ENCODE measurements around the gene RMND1. TPM values are rescaled to one million over a fixed set of nuclear protein-coding genes. Genes with fewer than 3 reads are reported as not detected.
A peak's percentile ranks its signal among the peaks of the same experiment; 100 is the strongest.
"Not testable (repeated sequence)": the region's sequence is repeated elsewhere in the genome, so short reads cannot be mapped to it uniquely, and the experiment has no call there.

RMND1 gene
- total RNA-seq, 2 donors from 2014 or later = 19.2 to 27.3 TPM

DNA sequence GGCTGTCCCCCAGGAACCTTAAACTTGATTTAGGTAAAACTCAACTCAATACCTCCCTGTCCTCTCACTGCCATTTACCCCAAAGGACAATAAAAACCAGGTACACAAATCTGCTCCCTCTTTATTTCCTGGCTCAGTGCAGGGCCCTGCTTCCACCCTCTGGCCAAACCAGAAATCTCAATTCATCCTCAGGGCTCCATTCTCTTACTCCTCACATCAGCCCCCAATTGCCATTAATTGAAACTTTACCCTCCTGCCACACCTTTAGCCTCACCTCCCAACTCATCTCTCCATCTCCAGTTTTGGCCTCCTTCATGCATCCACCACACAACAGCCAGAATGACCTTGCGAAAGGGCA lies 71.1 kb downstream of the RMND1 start:
- H3K36me3 Mint-ChIP-seq = peaks cover 7% of the 10 kb centered on the region
- peaks cover 55 to 63% of the 10 kb centered on the region in 2 donors for H3K4me1 Mint-ChIP-seq (ENCODE audit: low read depth in 2 of 2)
- DNase-seq (ENCODE audit: low spot score) (no peak), ATAC-seq (no peak)
- peak overlapping the region; percentile 90 for H3K4me3 Mint-ChIP-seq
- H3K27me3 Mint-ChIP-seq = no peaks in the 10 kb centered on the region
- H3K27ac Mint-ChIP-seq = peak overlapping the region; percentile 97 to 98
- H3K9me3 Mint-ChIP-seq = no peaks in the 10 kb centered on the region

DNA sequence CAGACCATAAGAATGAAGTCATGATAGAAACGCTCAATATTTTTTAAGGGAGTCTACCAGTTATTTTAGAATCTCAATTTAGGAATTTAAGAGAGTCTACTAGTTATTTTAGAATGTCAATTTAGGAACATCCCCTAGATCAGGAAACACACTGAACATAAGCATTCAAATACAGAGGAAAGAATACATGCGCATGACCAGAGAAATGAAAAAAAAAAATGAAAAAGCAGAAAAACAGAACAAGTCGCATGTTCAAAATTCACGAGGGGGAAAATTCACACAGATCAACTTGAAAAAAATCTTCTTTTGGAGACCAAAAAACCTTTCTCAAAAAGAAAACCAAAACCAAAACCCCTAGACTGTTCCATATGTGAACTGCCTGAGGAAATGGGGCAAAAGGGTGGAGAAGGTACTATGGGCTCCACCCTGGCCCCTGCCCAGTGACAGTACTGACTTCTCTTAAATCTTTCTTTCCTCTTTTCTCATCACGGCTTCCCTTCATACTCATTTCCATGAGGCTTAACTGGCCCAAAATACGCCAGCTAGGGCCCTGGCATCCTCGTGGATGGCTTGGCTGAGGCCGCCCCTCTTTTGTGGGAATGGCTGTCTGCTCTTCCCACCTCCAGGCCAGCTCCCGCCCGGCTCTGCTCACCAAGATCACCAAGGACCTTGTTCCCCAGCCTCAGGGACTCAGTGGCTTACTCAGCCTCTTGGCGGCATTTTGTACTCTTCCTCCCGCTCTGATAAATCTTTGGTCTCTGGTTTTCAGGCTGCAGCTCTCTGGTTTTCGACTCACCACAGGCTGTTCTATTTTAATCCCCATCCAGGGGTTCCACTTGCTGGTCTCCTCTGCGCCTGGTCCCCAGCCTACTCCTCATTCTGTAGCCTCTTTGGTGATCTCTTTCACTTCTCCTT lies 71.7 kb downstream of the RMND1 start:
- peak overlapping the region; percentile 97 to 98 for H3K27ac Mint-ChIP-seq
- H3K4me1 Mint-ChIP-seq (ENCODE audit: low read depth in 2 of 2) = peaks cover 54 to 64% of the 10 kb centered on the region in 2 donors
- ATAC-seq (peak; percentile 86 to 88), DNase-seq (ENCODE audit: low spot score) (no peak)
- H3K4me3 Mint-ChIP-seq = peak overlapping the region; percentile 90
- no peaks in the 10 kb centered on the region for H3K27me3 Mint-ChIP-seq
- no peaks in the 10 kb centered on the region for H3K9me3 Mint-ChIP-seq
- H3K36me3 Mint-ChIP-seq = peaks cover 7% of the 10 kb centered on the region

- Mint-ChIP-seq H3K9me3 (no peaks in the 10 kb centered on the region), H3K4me1 (ENCODE audit: low read depth in 2 of 2) (peaks cover 69 to 79% of the 10 kb centered on the region in 2 donors), H3K27me3 (no peaks in the 10 kb centered on the region), H3K27ac (peak overlapping the region; percentile 82 to 91), H3K36me3 (peaks cover 7% of the 10 kb centered on the region), H3K4me3 (no peak overlapping the region)
- no peak for DNase-seq (ENCODE audit: low spot score)
- ATAC-seq = no peak
These were observed 74.8 kb downstream of the RMND1 start for GRCh38 chr6:151377095-151377494.

- peaks cover 14% of the 10 kb centered on the region for H3K36me3 Mint-ChIP-seq
- ATAC-seq (no peak), DNase-seq (ENCODE audit: low spot score) (no peak)
These were observed 75.5 kb downstream of the RMND1 start for GRCh38 chr6:151376440-151376839.

DNA sequence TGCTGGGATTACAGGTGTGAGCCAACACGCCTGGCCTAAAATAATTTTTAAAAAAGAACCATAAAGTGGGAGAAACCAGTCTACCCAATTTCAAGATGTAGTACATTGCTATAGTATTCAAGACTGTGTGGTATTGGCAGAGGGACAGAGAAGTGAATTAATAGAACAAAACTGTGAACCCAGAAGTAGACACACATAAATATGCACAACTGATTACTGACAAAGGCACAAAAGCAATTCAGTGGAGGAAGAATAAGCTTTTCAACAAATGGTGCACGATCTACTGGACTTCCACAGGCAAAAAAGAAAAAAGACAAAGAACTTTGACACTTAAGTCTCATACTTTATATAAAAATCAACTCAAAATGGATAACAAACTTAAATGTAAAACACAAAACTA lies 76.1 kb downstream of the RMND1 start:
- Mint-ChIP-seq H3K4me3 (peak overlapping the region; percentile 8), H3K4me1 (ENCODE audit: low read depth in 2 of 2) (peaks cover 75 to 81% of the 10 kb centered on the region in 2 donors), H3K27ac (peak overlapping the region; percentile 82 to 91), H3K9me3 (no peaks in the 10 kb centered on the region), H3K27me3 (no peaks in the 10 kb centered on the region), H3K36me3 (peaks cover 18% of the 10 kb centered on the region)
- no peak for DNase-seq (ENCODE audit: low spot score)
- ATAC-seq = no peak

More at GRCh38 chr6:151376440-151376839, 75.5 kb downstream of the RMND1 start:
- Mint-ChIP-seq H3K9me3 (no peaks in the 10 kb centered on the region), H3K4me1 (ENCODE audit: low read depth in 2 of 2) (peaks cover 73 to 81% of the 10 kb centered on the region in 2 donors), H3K4me3 (peak overlapping the region; percentile 47), H3K27ac (peak overlapping the region; percentile 82 to 91), H3K27me3 (no peaks in the 10 kb centered on the region)

DNA sequence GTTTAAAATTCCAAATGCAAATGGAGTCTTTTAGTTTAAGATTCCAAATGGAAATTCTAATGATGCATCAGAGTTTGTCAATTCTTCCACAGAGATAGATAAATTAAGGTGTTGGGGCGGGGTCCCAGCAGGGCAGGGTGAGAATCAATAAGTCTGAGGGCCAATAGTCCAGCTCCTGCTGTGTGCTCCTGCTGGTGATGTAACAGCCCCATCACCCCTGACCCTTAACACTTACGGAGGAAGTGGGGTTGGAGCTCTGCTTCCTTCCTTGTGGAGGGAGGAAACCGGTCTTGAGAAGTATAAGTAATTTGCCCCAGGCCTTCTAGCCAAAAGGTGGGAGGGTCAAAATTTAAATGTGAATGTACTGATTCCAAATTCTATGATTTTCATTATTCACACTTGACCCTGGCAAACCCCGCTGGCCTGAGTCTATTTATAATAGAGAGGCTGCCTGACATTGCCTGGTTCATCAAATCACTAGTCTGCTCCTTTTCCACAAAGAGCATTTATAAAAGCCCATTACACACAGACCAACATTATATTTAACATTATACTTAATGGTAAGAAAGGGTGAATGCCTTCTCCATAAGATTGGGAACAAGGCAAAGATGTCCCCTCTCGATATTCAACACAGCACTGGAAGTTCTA lies 77.8 kb downstream of the RMND1 start:
- Mint-ChIP-seq H3K36me3 (peaks cover 18% of the 10 kb centered on the region), H3K27ac (peak overlapping the region; percentile 82 to 91), H3K4me3 (peak overlapping the region; percentile 83), H3K4me1 (ENCODE audit: low read depth in 2 of 2) (peaks cover 61 to 68% of the 10 kb centered on the region in 2 donors), H3K9me3 (no peaks in the 10 kb centered on the region), H3K27me3 (no peaks in the 10 kb centered on the region)
- ATAC-seq (peak; percentile 67 to 72), DNase-seq (ENCODE audit: low spot score) (peak; percentile 64)

DNA sequence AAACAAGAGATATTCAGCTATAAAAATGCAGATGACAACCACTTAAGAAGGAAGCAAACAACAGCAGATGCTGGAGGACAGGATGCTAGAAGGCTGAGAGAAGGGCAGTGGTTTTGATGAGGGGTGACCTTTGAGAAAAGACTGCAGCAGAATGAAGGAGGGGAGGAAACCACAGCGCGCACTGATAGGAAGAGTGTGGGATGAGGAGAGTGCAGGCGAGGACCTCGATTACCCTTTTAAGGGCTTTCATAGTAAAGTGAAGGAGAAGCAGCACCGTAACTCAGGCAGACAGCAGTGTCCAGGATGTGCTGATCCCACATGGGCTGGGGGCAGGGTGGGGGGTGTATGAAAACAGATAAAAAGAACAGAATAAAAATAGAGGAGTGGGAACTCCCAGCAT lies 79.8 kb downstream of the RMND1 start:
- Mint-ChIP-seq H3K4me3 (peak overlapping the region; percentile 83), H3K27me3 (no peaks in the 10 kb centered on the region), H3K36me3 (peaks cover 18% of the 10 kb centered on the region), H3K27ac (peak overlapping the region; percentile 82 to 91), H3K4me1 (ENCODE audit: low read depth in 2 of 2) (peaks cover 53 to 58% of the 10 kb centered on the region in 2 donors), H3K9me3 (no peaks in the 10 kb centered on the region)
- peak in 1 of 2 donors; percentile 47 for ATAC-seq
- no peak for DNase-seq (ENCODE audit: low spot score)

- Mint-ChIP-seq H3K9me3 (no peaks in the 10 kb centered on the region), H3K4me3 (no peak overlapping the region), H3K27ac (peak overlapping the region in 1 of 2 donors; percentile 82), H3K27me3 (no peaks in the 10 kb centered on the region), H3K4me1 (ENCODE audit: low read depth in 2 of 2) (peaks cover 42 to 44% of the 10 kb centered on the region in 2 donors), H3K36me3 (peaks cover 18% of the 10 kb centered on the region)
- ATAC-seq (no peak), DNase-seq (ENCODE audit: low spot score) (no peak)
These were observed 81.3 kb downstream of the RMND1 start for GRCh38 chr6:151370509-151371078.

DNA sequence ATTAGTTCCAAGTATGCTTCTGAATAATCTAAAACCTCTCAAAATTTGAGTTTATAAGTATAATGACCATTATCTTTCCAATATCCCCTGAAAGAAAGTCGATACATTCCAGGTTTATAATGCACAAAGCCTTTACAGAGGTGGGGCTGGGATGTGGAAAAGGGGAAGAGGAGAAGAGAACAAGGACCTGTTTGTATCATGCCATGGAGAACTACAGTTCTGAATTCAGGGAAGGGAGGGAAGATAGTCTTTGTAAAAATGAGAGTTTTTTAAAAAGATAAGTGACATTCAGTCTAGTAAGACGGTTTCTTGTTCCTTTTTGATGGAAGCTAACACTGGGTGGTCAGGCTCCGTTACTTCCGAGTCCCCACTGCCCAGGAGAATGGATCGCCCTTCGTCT lies 86.7 kb downstream of the RMND1 start:
- ATAC-seq = no peak

GRCh38 chr6:151359486-151359885 lies 92.4 kb downstream of the RMND1 start:
- DNase-seq (ENCODE audit: low spot score) (no peak), ATAC-seq (no peak)
- Mint-ChIP-seq H3K4me1 (ENCODE audit: low read depth in 2 of 2) (peaks cover 3 to 5% of the 10 kb centered on the region in 2 donors), H3K27me3 (no peaks in the 10 kb centered on the region), H3K36me3 (peaks cover 9% of the 10 kb centered on the region), H3K4me3 (no peak overlapping the region), H3K27ac (no peak overlapping the region), H3K9me3 (no peaks in the 10 kb centered on the region)

More for the DNA sequence above, 86.7 kb downstream of the RMND1 start:
- peaks cover 9% of the 10 kb centered on the region for H3K36me3 Mint-ChIP-seq
- no peak for DNase-seq (ENCODE audit: low spot score)
- no peak overlapping the region for H3K4me3 Mint-ChIP-seq
- no peaks in the 10 kb centered on the region for H3K9me3 Mint-ChIP-seq
- H3K4me1 Mint-ChIP-seq (ENCODE audit: low read depth in 2 of 2) = peaks cover 0 to 8% of the 10 kb centered on the region in 2 donors
- H3K27me3 Mint-ChIP-seq = no peaks in the 10 kb centered on the region
- H3K27ac Mint-ChIP-seq = no peak overlapping the region

GRCh38 chr6:151358475-151358874 lies 93.5 kb downstream of the RMND1 start:
- ATAC-seq (no peak), DNase-seq (ENCODE audit: low spot score) (no peak)
- Mint-ChIP-seq H3K27me3 (no peaks in the 10 kb centered on the region), H3K4me3 (no peak overlapping the region), H3K27ac (no peak overlapping the region), H3K36me3 (peaks cover 5% of the 10 kb centered on the region), H3K4me1 (ENCODE audit: low read depth in 2 of 2) (peaks cover 3 to 5% of the 10 kb centered on the region in 2 donors), H3K9me3 (no peaks in the 10 kb centered on the region)

DNA sequence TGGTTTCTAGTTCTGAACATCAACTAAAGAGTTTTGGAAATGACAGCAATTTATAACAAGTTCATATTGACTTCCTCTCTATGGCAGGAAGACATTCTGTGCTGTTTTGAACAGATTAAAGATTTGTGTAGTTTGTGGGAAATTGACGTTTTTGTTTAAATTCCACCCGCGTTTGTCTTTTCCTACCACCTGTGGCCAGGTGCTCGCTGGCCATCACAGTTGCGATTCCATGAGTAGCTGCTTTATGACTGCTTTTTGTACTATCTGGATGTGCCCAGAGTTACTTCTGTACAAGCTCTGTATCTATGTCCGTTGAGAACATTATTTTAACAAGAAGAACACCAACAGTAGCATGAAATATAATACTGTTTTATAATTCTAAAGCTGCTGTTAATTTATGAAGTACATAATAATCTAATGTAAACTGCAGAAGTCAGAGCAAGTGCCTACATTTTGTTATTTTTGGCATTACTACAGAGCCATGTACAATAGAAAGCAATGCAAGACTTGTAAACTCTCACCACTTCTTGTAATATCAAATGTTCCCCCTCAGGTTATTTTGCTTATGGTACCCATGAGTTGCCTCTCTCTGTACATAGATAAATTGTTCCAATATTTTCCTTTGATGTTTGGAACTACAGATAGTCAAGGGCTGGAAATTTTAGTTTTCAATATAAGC lies 94.0 kb downstream of the RMND1 start:
- ATAC-seq = no peak
- H3K27me3 Mint-ChIP-seq = no peaks in the 10 kb centered on the region
- H3K36me3 Mint-ChIP-seq = peaks cover 5% of the 10 kb centered on the region

DNA sequence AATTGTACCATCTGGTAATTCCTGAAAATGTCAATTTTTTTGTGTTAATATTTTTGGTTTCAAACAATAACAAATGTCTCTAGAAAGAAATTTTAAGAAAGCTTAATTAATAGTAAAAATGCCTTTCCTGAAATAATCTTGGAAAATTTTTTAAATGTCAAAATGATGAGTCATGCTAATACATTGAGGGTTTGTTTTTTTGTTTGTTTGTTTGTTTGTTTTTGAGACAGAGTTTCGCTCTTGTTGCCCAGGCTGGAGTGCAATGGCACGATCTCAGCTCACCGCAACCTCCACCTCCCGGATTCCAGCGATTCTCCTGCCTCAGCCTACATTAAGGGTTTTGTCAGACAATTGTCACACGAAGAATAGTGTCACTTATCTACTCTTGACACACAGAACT lies 94.9 kb downstream of the RMND1 start:
- DNase-seq (ENCODE audit: low spot score); ATAC-seq; H3K4me3 Mint-ChIP-seq; H3K9me3 Mint-ChIP-seq; H3K27ac Mint-ChIP-seq; H3K27me3 Mint-ChIP-seq; H3K36me3 Mint-ChIP-seq; H3K4me1 Mint-ChIP-seq (ENCODE audit: low read depth in 2 of 2): not testable (repeated sequence)

More for the DNA sequence above, 94.0 kb downstream of the RMND1 start:
- no peak overlapping the region for H3K4me3 Mint-ChIP-seq
- no peak overlapping the region for H3K27ac Mint-ChIP-seq
- no peaks in the 10 kb centered on the region for H3K9me3 Mint-ChIP-seq
- H3K4me1 Mint-ChIP-seq (ENCODE audit: low read depth in 2 of 2) = peaks cover 3 to 5% of the 10 kb centered on the region in 2 donors
- no peak for DNase-seq (ENCODE audit: low spot score)
